ENCODE results near the gene COL6A3. TPM values are rescaled to one million over a fixed set of nuclear protein-coding genes. Genes with fewer than 3 reads are reported as not detected.

The COL6A3 gene
- total and polyA plus RNA-seq, 2 of the 13 experiments (the other 11 are each of a cell fraction or from before 2014, with no cell fraction given), result 0.03 TPM; not detected in 1

DNA sequence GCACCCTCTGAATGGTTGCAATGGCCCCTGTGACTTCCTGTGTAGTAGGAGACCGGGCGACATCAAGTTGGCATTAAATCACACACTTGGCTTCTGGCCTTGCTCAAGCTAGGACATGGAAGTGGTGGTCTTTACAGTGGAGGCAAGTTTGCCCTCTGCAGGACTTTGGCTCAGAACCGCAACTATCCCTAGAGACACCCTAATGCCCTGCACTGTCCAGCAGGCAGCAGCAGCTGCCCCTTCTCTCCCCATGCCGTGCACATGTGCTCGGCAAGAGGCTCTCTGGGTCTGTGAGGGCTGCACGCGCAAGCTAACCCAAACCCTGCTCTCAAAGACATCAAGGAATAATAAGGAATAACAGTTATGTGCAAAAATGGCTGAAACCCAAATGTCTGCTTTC is 106.5 kb downstream of the COL6A3 start:
- Histone ChIP-seq H3K27ac (ENCODE audit: extremely low read length, insufficient read depth, low read length) (no peak overlapping the region), H3K4me1 (ENCODE audit: insufficient read depth, low read length) (no peaks in the 10 kb centered on the region), H3K4me3 (replicated peaks in 1 of 3; ENCODE audit: insufficient read depth in 1 of 3, low read depth in 2 of 3, low read length in 3 of 3) (no peak overlapping the region), H2AFZ (ENCODE audit: low read length) (no peak overlapping the region), H3K4me2 (ENCODE audit: low read depth, low read length) (no peak overlapping the region), H3K9ac (ENCODE audit: insufficient read depth, low read depth, low read length) (no peak overlapping the region), H3K79me2 (ENCODE audit: insufficient read depth, low read length) (no peaks in the 10 kb centered on the region), H3K9me3 (ENCODE audit: low read length) (peaks cover 14% of the 10 kb centered on the region; the same call in 1 of the 2 replicates), H4K20me1 (ENCODE audit: insufficient read depth, low read length) (no peaks in the 10 kb centered on the region), H3K36me3 (replicated peaks in 1 of 2; ENCODE audit: control insufficient read depth in 1 of 2, insufficient read depth in 2 of 2, low read length in 2 of 2) (no peaks in the 10 kb centered on the region), H3K27me3 (ENCODE audit: control insufficient read depth in 1 of 2, insufficient read depth in 2 of 2, low read length in 2 of 2) (peaks cover 3 to 28% of the 10 kb centered on the region in 2 experiments; a peak in 3 of 5 replicates)
- intact Hi-C loops (cut with micrococcal nuclease; ENCODE audit: unreplicated experiment) (no loop called here), in situ Hi-C loops (cut with HindIII; ENCODE audit: extremely low pct_ligation_motif_present, low pct_unique_long_range_greater_than_20kb) (no loop called here)
- WGBS (ENCODE audit: low lambda C conversion rate), result 44% methylated on average over 5 of the region's 7 CpGs
- POLR2A ChIA-PET, result no interaction called here
- BruUV-seq (replicated peaks), result no TSS peak
- no peak for FAIRE-seq
- CTCF ChIA-PET (ENCODE audit: low intra/inter-chr PET ratio, low total read pairs), result no interaction called here
- peak; percentile 38; the same call in 2 of the 3 replicates for ATAC-seq
- TF ChIP-seq RORA (CRISPR knock-in tag; IDR thresholded peaks at IDR 0.05), result no peak
- TF ChIP-seq SRSF1 (optimal IDR thresholded peaks at IDR 0.05; ENCODE audit: low read depth, low read length), result no peak
- TF ChIP-seq GLMP (CRISPR knock-in tag; IDR thresholded peaks at IDR 0.05; ENCODE audit: borderline replicate concordance), result no peak
- TF ChIP-seq IRX3 (CRISPR knock-in tag; IDR thresholded peaks at IDR 0.05; ENCODE audit: borderline replicate concordance, low read depth), result no peak
- no peak for TF ChIP-seq ZNF644 (CRISPR knock-in tag; IDR thresholded peaks at IDR 0.05; ENCODE audit: low read depth)
- TF ChIP-seq SMAD3 (CRISPR knock-in tag; IDR thresholded peaks at IDR 0.05), result no peak
- no peak for TF ChIP-seq ZNF549 (CRISPR knock-in tag; IDR thresholded peaks at IDR 0.05)
- TF ChIP-seq MTA3 (CRISPR knock-in tag; IDR thresholded peaks at IDR 0.05), result no peak
- TF ChIP-seq NKX3-1 (CRISPR knock-in tag; IDR thresholded peaks at IDR 0.05), result no peak
- no peak for TF ChIP-seq NFYB (CRISPR knock-in tag; IDR thresholded peaks at IDR 0.05)
- no peak for TF ChIP-seq ZNF552 (CRISPR knock-in tag; IDR thresholded peaks at IDR 0.05; ENCODE audit: borderline replicate concordance)
- TF ChIP-seq ZFY (CRISPR knock-in tag; IDR thresholded peaks at IDR 0.05), result no peak
- TF ChIP-seq, protein P1, sequence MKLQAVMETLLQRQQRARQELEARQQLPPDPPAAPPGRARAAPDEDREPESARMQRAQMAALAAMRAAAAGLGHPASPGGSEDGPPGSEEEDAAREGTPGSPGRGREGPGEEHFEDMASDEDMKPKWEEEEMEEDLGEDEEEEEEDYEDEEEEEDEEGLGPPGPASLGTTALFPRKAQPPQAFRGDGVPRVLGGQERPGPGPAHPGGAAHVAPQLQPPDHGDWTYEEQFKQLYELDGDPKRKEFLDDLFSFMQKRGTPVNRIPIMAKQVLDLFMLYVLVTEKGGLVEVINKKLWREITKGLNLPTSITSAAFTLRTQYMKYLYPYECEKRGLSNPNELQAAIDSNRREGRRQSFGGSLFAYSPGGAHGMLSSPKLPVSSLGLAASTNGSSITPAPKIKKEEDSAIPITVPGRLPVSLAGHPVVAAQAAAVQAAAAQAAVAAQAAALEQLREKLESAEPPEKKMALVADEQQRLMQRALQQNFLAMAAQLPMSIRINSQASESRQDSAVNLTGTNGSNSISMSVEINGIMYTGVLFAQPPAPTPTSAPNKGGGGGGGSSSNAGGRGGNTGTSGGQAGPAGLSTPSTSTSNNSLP (IDR thresholded peaks at IDR 0.05; ENCODE audit: low read depth, low read length), result no peak
- no peak for DNase-seq (ENCODE audit: low spot score)

Measured in HepG2 (cell line).